Calu3 (cell line): ENCODE data around the gene PCDHGB1. TPM values are rescaled to one million over a fixed set of nuclear protein-coding genes. Genes with fewer than 3 reads are reported as not detected.
"Not testable (repeated sequence)": the region's sequence is repeated elsewhere in the genome, so short reads cannot be mapped to it uniquely, and the experiment has no call there.

Source experiments
- BruUV-seq: library from RNA; stranded (reverse); fragments of 400-500 nt; replicated peaks from 2 replicates; lab custom pipeline; 2021; lab: Mats Ljungman, UMichigan
- CTCF ChIA-PET: fragments of 300-600 bp; sonication (Branson Sonifier 250); formaldehyde crosslinking; loops from one replicate; lab custom pipeline; 2022; ENCODE audit warnings: antibody characterized with exemption; lab: Charles Lee
- DNase-seq: peaks from one replicate; pipeline ENCODE4 v3.0.0; 2022
- H3K27ac Mint-ChIP-seq: one replicate; pipeline ENCODE4 v1.8.0; 2022; ENCODE audit warnings: mixed read lengths; ENCODE audit not compliant: unreplicated experiment
- H3K27me3 Mint-ChIP-seq: one replicate; pipeline ENCODE4 v1.8.0; 2022; ENCODE audit warnings: mixed read lengths; ENCODE audit not compliant: unreplicated experiment
- H3K36me3 Mint-ChIP-seq: one replicate; pipeline ENCODE4 v1.8.0; 2022; ENCODE audit warnings: mild to moderate bottlenecking, moderate library complexity, mixed read lengths; ENCODE audit not compliant: insufficient read depth, unreplicated experiment
- H3K4me1 Mint-ChIP-seq: one replicate; pipeline ENCODE4 v1.8.0; 2022; ENCODE audit warnings: mild to moderate bottlenecking, low read depth, mixed read lengths; ENCODE audit not compliant: unreplicated experiment
- H3K4me3 Mint-ChIP-seq: one replicate; pipeline ENCODE4 v1.8.0; 2022; ENCODE audit warnings: mild to moderate bottlenecking, low read depth, moderate library complexity, mixed read lengths; ENCODE audit not compliant: unreplicated experiment
- H3K9me3 Mint-ChIP-seq: one replicate; pipeline ENCODE4 v1.8.0; 2022; ENCODE audit warnings: low read depth, mixed read lengths; ENCODE audit not compliant: unreplicated experiment
- intact Hi-C: fragments of 100-400 bp; cut with micrococcal nuclease; formaldehyde crosslinking; loops from one replicate; pipeline ENCODE4 v1.10.0; 2022; ENCODE audit not compliant: unreplicated experiment
- total RNA-seq: library from RNA; stranded (reverse); gene quantifications from 2 replicates; pipeline ENCODE4 v1.2.3, GENCODE V29; 2022
- TF ChIP-seq, protein P1 (sequence below): fragments of 200-600 bp; IDR thresholded peaks from one replicate; pipeline ENCODE4 v1.8.0; 2022; ENCODE audit warnings: antibody characterized with exemption; ENCODE audit not compliant: unreplicated experiment

The PCDHGB1 gene
- total RNA-seq, 1 experiment from 2014 or later: 0.19 TPM

DNA sequence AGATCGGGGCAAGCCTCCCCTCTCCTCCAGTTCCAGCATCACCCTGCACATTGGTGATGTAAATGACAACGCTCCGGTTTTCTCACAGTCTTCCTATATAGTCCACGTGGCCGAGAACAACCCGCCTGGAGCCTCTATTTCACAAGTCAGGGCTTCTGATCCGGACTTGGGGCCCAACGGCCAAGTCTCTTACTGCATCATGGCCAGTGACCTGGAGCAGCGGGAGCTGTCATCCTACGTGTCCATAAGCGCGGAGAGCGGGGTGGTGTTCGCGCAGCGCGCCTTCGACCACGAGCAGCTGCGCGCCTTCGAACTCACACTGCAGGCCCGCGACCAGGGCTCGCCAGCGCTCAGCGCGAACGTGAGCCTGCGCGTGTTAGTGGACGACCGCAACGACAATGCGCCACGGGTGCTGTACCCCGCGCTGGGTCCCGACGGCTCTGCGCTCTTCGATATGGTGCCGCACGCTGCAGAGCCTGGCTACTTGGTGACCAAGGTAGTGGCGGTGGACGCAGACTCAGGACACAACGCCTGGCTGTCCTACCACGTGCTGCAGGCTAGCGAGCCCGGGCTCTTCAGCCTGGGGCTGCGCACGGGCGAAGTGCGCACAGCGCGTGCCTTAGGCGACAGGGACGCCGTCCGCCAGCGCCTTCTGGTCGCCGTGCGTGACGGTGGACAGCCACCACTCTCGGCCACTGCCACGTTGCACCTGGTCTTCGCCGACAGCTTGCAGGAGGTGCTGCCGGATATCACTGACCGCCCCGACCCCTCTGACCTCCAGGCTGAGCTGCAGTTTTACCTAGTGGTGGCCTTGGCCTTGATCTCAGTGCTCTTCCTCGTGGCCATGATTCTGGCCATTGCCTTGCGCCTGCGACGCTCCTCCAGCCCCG lies 39.5 kb downstream of the PCDHGB1 start:
- TF ChIP-seq, protein P1, sequence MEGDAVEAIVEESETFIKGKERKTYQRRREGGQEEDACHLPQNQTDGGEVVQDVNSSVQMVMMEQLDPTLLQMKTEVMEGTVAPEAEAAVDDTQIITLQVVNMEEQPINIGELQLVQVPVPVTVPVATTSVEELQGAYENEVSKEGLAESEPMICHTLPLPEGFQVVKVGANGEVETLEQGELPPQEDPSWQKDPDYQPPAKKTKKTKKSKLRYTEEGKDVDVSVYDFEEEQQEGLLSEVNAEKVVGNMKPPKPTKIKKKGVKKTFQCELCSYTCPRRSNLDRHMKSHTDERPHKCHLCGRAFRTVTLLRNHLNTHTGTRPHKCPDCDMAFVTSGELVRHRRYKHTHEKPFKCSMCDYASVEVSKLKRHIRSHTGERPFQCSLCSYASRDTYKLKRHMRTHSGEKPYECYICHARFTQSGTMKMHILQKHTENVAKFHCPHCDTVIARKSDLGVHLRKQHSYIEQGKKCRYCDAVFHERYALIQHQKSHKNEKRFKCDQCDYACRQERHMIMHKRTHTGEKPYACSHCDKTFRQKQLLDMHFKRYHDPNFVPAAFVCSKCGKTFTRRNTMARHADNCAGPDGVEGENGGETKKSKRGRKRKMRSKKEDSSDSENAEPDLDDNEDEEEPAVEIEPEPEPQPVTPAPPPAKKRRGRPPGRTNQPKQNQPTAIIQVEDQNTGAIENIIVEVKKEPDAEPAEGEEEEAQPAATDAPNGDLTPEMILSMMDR: no peak
- Mint-ChIP-seq H3K4me3 (no peak overlapping the region), H3K4me1 (no peaks in the 10 kb centered on the region), H3K27ac (no peak overlapping the region), H3K9me3 (peaks cover 17% of the 10 kb centered on the region), H3K36me3 (peaks cover 9% of the 10 kb centered on the region), H3K27me3 (no peaks in the 10 kb centered on the region)
- CTCF ChIA-PET: no interaction called here
- intact Hi-C loops: no loop called here
- no peak for DNase-seq
- BruUV-seq: no TSS peak

DNA sequence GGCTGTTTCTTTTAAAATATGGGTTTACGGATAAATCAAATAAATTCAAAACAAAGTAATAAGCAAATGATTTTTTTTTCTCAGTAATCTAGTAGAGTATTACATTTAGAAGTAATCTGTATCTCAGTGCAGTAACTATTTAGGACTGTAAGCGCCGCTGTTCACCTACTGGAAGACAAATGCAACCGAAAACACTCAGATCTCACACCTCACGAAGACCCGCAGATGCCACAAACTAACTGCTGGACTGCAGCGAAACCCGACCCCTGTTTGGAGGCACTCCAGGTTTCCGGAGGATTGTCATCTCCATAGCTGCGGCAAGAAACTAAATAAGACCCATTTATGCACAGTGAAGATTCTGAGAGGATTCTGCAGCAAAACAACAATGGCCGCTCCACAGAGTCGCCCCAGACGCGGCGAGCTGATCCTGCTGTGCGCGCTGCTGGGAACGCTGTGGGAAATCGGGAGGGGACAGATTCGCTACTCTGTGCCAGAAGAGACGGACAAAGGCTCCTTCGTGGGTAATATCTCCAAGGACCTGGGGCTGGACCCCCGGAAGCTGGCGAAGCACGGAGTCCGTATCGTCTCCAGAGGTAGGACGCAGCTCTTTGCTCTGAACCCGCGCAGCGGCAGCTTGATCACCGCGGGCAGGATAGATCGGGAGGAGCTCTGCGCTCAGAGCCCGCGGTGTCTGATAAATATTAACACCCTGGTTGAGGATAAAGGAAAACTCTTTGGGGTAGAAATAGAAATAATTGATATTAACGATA lies 42.7 kb downstream of the PCDHGB1 start, which contains the start of gene PCDHGA8:
Gene PCDHGA8, plus strand, starts transcription at position 205 of the 770 bp plus-strand sequence. Its CDS starts 181 bp downstream, at position 386.
- TF ChIP-seq, protein P1: no peak
- intact Hi-C loops: no loop called here
- H3K4me3 Mint-ChIP-seq: no peak within 1 kb of the TSS
- DNase-seq: no peak
- H3K9me3 Mint-ChIP-seq: peaks cover 20% of the 10 kb centered on the region
- H3K36me3 Mint-ChIP-seq: peaks cover 9% of the 10 kb centered on the region
- no peaks in the 10 kb centered on the region for H3K27me3 Mint-ChIP-seq
- H3K27ac Mint-ChIP-seq: no peak within 1 kb of the TSS
- CTCF ChIA-PET: no interaction called here
- H3K4me1 Mint-ChIP-seq: no peaks in the 10 kb centered on the region
- BruUV-seq: no TSS peak

DNA sequence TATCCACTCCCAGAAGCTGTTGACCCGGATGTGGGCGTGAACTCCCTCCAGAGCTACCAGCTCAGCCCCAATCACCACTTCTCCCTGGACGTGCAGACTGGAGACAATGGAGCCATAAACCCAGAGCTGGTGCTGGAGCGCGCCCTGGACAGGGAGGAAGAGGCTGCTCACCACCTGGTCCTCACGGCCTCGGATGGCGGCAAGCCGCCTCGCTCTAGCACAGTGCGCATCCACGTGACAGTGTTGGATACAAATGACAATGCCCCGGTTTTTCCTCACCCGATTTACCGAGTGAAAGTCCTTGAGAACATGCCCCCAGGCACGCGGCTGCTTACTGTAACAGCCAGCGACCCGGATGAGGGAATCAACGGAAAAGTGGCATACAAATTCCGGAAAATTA lies 43.4 kb downstream of the PCDHGB1 start:
- intact Hi-C loops: no loop called here
- H3K9me3 Mint-ChIP-seq: peaks cover 20% of the 10 kb centered on the region
- CTCF ChIA-PET: no interaction called here
- H3K27ac Mint-ChIP-seq: no peak overlapping the region
- BruUV-seq: no TSS peak
- no peaks in the 10 kb centered on the region for H3K4me1 Mint-ChIP-seq
- TF ChIP-seq, protein P1: no peak
- H3K4me3 Mint-ChIP-seq: no peak overlapping the region
- no peaks in the 10 kb centered on the region for H3K27me3 Mint-ChIP-seq
- H3K36me3 Mint-ChIP-seq: peaks cover 9% of the 10 kb centered on the region
- DNase-seq: no peak

- H3K4me3 Mint-ChIP-seq, intact Hi-C loops, DNase-seq, BruUV-seq, H3K27ac Mint-ChIP-seq, H3K27me3 Mint-ChIP-seq, H3K4me1 Mint-ChIP-seq, CTCF ChIA-PET: not testable (repeated sequence)
- Mint-ChIP-seq H3K9me3 (peaks cover 13% of the 10 kb centered on the region), H3K36me3 (peaks cover 13% of the 10 kb centered on the region)
Measured at GRCh38 chr5:141394401-141395187, 44.7 kb downstream of the PCDHGB1 start.
